ENCODE measurements around the gene TLR9.

TLR9 gene

GRCh38 chr3:52172262-52172757, 53.1 kb downstream of the TLR9 start:
- Histone ChIP-seq H3K27me3 (replicated peaks) (no peaks in the 10 kb centered on the region), H3K4me3 (ENCODE audit: low read depth, low read length) (no peak overlapping the region), H3K27ac (no peak overlapping the region), H3K36me3 (replicated peaks) (no peaks in the 10 kb centered on the region)
- TF ChIP-seq CTCF (IDR thresholded peaks at IDR 0.05; ENCODE audit: low read depth, low read length, missing control alignments), result no peak
- in situ Hi-C loops (cut with HindIII; ENCODE audit: low pct_ligation_motif_present, low sequenced_read_pairs), result no loop called here
- no peak for DNase-seq

GRCh38 chr3:52171514-52172261, 53.8 kb downstream of the TLR9 start:
- no peak for TF ChIP-seq CTCF (IDR thresholded peaks at IDR 0.05; ENCODE audit: low read depth, low read length, missing control alignments)
- Histone ChIP-seq H3K27me3 (replicated peaks) (no peaks in the 10 kb centered on the region), H3K36me3 (replicated peaks) (no peaks in the 10 kb centered on the region), H3K27ac (no peak overlapping the region), H3K4me3 (ENCODE audit: low read depth, low read length) (no peak overlapping the region)
- in situ Hi-C loops (cut with HindIII; ENCODE audit: low pct_ligation_motif_present, low sequenced_read_pairs), result no loop called here
- peak; percentile 38 for DNase-seq

Data from brain microvascular endothelial cell (primary cell).